Keratinocyte (primary cell): Measurements from ENCODE around the gene ACADM. TPM values are rescaled to one million over a fixed set of nuclear protein-coding genes. Genes with fewer than 3 reads are reported as not detected.
A peak's percentile ranks its signal among the peaks of the same experiment; 100 is the strongest.

Source experiments
- DNase-seq: peaks from one replicate; pipeline ENCODE4 v3.0.0-alpha.2; 2011; ENCODE audit warnings: low read depth, missing footprints, low spot score
- FAIRE-seq: peaks from 2 replicates; lab custom pipeline; 2011; peaks lifted over from hg19 to GRCh38; lab: Jason Lieb, UNC
- H2AFZ ChIP-seq: 2 replicates; pipeline ENCODE4 v1.6.0; 2012; ENCODE audit warnings: low read length, control low read depth, inconsistent platforms; ENCODE audit not compliant: control insufficient read depth
- H3K27ac ChIP-seq: 2 replicates; pipeline ENCODE4 v1.5.1; 2011; ENCODE audit warnings: low read length; ENCODE audit not compliant: control insufficient read depth, insufficient read depth
- H3K27me3 ChIP-seq: 3 replicates; pipeline ENCODE4 v1.6.0; 2011; ENCODE audit warnings: low read length; ENCODE audit not compliant: control insufficient read depth, insufficient read depth; ENCODE audit errors: extremely low read depth
- H3K36me3 ChIP-seq, 2 experiments: 2 replicates in 1 of 2; 3 replicates in 1 of 2; pipeline ENCODE4 v1.5.1; 2011; ENCODE audit warnings: low read length in 2 of 2, mild to moderate bottlenecking in 1 of 2; ENCODE audit not compliant: control insufficient read depth in 2 of 2, insufficient read depth in 2 of 2; ENCODE audit errors: extremely low read depth in 1 of 2
- H3K4me1 ChIP-seq: 3 replicates; pipeline ENCODE4 v1.5.1; 2011; ENCODE audit warnings: low read length; ENCODE audit not compliant: control insufficient read depth, insufficient read depth; ENCODE audit errors: extremely low read depth
- H3K4me2 ChIP-seq: 3 replicates; pipeline ENCODE4 v1.6.0; 2011; ENCODE audit warnings: low read depth, low read length; ENCODE audit not compliant: control insufficient read depth, insufficient read depth; ENCODE audit errors: extremely low read depth
- H3K4me3 ChIP-seq, 3 experiments: fragments of 200-600 bp in 1 of 3; sonication (generic) in 1 of 3; 2 replicates in 2 of 3; 3 replicates in 1 of 3; pipeline ENCODE4 v1.5.1; 2011 to 2016; ENCODE audit warnings: low read length in 3 of 3, mild to moderate bottlenecking in 3 of 3, control low read depth in 2 of 3, inconsistent platforms in 1 of 3, low read depth in 1 of 3, mixed read lengths in 1 of 3, mixed run types in 1 of 3, moderate library complexity in 1 of 3; ENCODE audit not compliant: control insufficient read depth in 2 of 3, insufficient read depth in 2 of 3; ENCODE audit errors: extremely low read depth in 1 of 3
- H3K79me2 ChIP-seq: 2 replicates; pipeline ENCODE4 v1.6.0; 2012; ENCODE audit warnings: low read length; ENCODE audit not compliant: control insufficient read depth, insufficient read depth
- H3K9ac ChIP-seq: 3 replicates; pipeline ENCODE4 v1.6.0; 2011; ENCODE audit warnings: low read length; ENCODE audit not compliant: control insufficient read depth, insufficient read depth; ENCODE audit errors: extremely low read depth
- H3K9me1 ChIP-seq: 3 replicates; pipeline ENCODE4 v1.6.0; 2011; ENCODE audit warnings: low read length; ENCODE audit not compliant: control insufficient read depth, insufficient read depth; ENCODE audit errors: extremely low read depth
- H3K9me3 ChIP-seq: 2 replicates; pipeline ENCODE4 v1.5.1; 2012; ENCODE audit warnings: low read depth, low read length; ENCODE audit not compliant: control insufficient read depth
- H4K20me1 ChIP-seq: 3 replicates; pipeline ENCODE4 v1.6.0; 2011; ENCODE audit warnings: low read length; ENCODE audit not compliant: control insufficient read depth, insufficient read depth; ENCODE audit errors: extremely low read depth
- CTCF ChIP-seq, 3 experiments: IDR thresholded peaks in 1 of 3; conservative IDR thresholded peaks in 1 of 3; optimal IDR thresholded peaks in 1 of 3; 2 replicates in 2 of 3; 3 replicates in 1 of 3; pipeline versions ENCODE3 to v1.5.1; 2011; ENCODE audit warnings: low read length in 3 of 3, mild to moderate bottlenecking in 3 of 3, moderate library complexity in 2 of 3, control low read depth in 1 of 3, inconsistent platforms in 1 of 3; ENCODE audit not compliant: insufficient read depth in 2 of 3; ENCODE audit errors: extremely low read depth in 1 of 3
- EZH2 ChIP-seq: IDR thresholded peaks from one replicate; pipeline ENCODE4 v1.6.1; 2012; ENCODE audit warnings: inconsistent platforms, mild to moderate bottlenecking, low read length, moderate library complexity
- dilution Hi-C: fragments of 300-500 bp; cut with MboI; formaldehyde crosslinking; loops from one replicate; pipeline ENCODE4 v1.7.0; 2020; ENCODE audit warnings: low sequenced_read_pairs; ENCODE audit not compliant: extremely low pct_ligation_motif_present
- polyA plus RNA-seq, 5 experiments: library from polyadenylated mRNA; depleted of rRNA in 3 of 5; stranded (reverse) in 3 of 5; stranded (forward) in 1 of 5; unstranded in 1 of 5; fragments of >200 nt; gene quantifications; 1 replicate in 1 of 5; 2 replicates in 3 of 5; 3 replicates in 1 of 5; pipeline versions ENCODE4 v1.2.1 to v1.2.3, GENCODE V29; 2011 to 2012; ENCODE audit warnings: missing spikeins in 2 of 5, low read depth in 1 of 5, low replicate concordance in 1 of 5

The ACADM gene
- polyA plus RNA-seq, 1 donor (not counting 4 experiments of a cell fraction or from before 2014, with no cell fraction given) = 52.2 TPM

- Histone ChIP-seq H3K4me1 (peaks cover 19% of the 10 kb centered on the region), H3K36me3 (no peaks in the 10 kb centered on the region), H2AFZ (peak overlapping the region; percentile 97), H3K9me3 (no peaks in the 10 kb centered on the region), H3K9me1 (peaks cover 3% of the 10 kb centered on the region), H3K9ac (peak overlapping the region; percentile 85), H3K79me2 (peaks cover 37% of the 10 kb centered on the region), H4K20me1 (no peaks in the 10 kb centered on the region), H3K4me2 (peak overlapping the region; percentile 88), H3K27ac (peak overlapping the region; percentile 80), H3K4me3 (peak overlapping the region; percentile 79 to 94 (median 84)), H3K27me3 (no peaks in the 10 kb centered on the region)
- dilution Hi-C loops = no loop called here
- TF ChIP-seq EZH2 = no peak
- TF ChIP-seq CTCF (optimal IDR thresholded peaks at IDR 0.05 in 1 of 3, IDR thresholded peaks at IDR 0.05 in 1 of 3, conservative IDR thresholded peaks at IDR 0.05 in 1 of 3; ENCODE audit: extremely low read depth in 1 of 3, insufficient read depth in 2 of 3, low read length in 3 of 3) = no peak
- DNase-seq (no peak), FAIRE-seq (no peak)
Measured at GRCh38 chr1:75723989-75724471, 479 bp upstream of the ACADM start.

DNA sequence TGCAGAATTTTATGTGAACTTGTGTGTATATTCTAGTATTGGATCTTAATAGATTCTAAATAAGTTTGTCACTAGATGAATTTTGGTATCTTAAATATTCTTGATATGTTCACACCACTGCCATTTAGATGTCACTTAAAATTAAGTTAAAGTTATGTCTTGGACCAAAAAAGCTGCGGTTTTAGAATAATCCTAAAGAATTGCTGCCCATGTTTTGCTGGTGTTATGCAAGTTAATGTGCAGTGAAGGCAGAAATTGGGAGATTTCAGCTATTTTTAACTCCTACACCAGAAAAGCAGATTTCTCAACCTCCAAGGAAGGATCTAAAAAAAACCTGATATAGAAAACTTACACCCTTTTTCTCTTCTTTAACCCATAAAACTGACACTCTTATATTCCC lies 757 bp downstream of the ACADM start:
- H2AFZ ChIP-seq = no peak overlapping the region

More for the DNA sequence above, 757 bp downstream of the ACADM start:
- Histone ChIP-seq H3K79me2 (peaks cover 40% of the 10 kb centered on the region), H3K9ac (peak overlapping the region; percentile 85), H3K27me3 (no peaks in the 10 kb centered on the region), H3K4me2 (peak overlapping the region; percentile 78), H3K27ac (peak overlapping the region; percentile 80), H3K9me3 (no peaks in the 10 kb centered on the region), H3K9me1 (peaks cover 3% of the 10 kb centered on the region), H3K4me1 (peaks cover 19% of the 10 kb centered on the region), H3K4me3 (peak overlapping the region; percentile 79 to 94 (median 84)), H3K36me3 (no peaks in the 10 kb centered on the region), H4K20me1 (no peaks in the 10 kb centered on the region)
- dilution Hi-C loops = no loop called here
- no peak for DNase-seq
- TF ChIP-seq CTCF (optimal IDR thresholded peaks at IDR 0.05 in 1 of 3, IDR thresholded peaks at IDR 0.05 in 1 of 3, conservative IDR thresholded peaks at IDR 0.05 in 1 of 3; ENCODE audit: extremely low read depth in 1 of 3, insufficient read depth in 2 of 3, low read length in 3 of 3) (no peak), EZH2 (no peak)
- no peak for FAIRE-seq
